ENCODE results near the gene DNAJC1. TPM values are rescaled to one million over a fixed set of nuclear protein-coding genes. Genes with fewer than 3 reads are reported as not detected.

The DNAJC1 gene
- polyA plus RNA-seq, 4 donors: 20.6 to 30.0 (median 26.4) TPM

DNA sequence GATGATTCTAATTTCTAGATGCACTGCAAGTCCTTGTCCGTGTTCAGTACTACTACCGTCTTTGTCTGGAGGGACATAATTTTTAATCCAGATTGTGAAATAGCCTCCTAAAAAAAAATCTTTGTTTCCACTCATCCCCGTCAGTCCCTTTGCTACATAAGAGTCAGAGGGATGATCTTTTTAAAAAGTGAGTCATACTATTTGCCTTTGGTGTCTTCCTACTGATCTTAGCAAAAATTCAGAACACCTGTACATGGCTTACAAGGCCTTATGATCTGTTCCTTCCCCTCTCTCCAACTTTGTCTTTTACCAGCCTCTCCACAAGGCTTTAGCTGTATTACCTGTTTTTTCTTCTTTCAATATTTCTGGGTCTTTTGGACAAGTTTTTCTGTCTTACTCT lies 296.0 kb downstream of the DNAJC1 start:
- Histone ChIP-seq H3K27ac (ENCODE audit: low read depth in 1 of 3, low read length in 2 of 3) (no peak overlapping the region), H3K36me3 (ENCODE audit: control insufficient read depth in 3 of 3, insufficient read depth in 2 of 3, low read depth in 1 of 3, low read length in 3 of 3) (peaks cover 0 to 20% (median 4%) of the 10 kb centered on the region in 3 donors), H3K4me1 (ENCODE audit: control insufficient read depth in 3 of 3, insufficient read depth in 2 of 3, low read depth in 1 of 3, low read length in 2 of 3) (no peaks in the 10 kb centered on the region), H3K4me3 (ENCODE audit: low read depth in 1 of 3, low read length in 3 of 3) (no peak overlapping the region), H3K27me3 (ENCODE audit: control insufficient read depth in 3 of 3, insufficient read depth in 3 of 3, low read length in 3 of 3) (no peaks in the 10 kb centered on the region), H3K9me3 (ENCODE audit: control insufficient read depth in 2 of 2, insufficient read depth in 1 of 2, low read depth in 1 of 2, low read length in 1 of 2) (no peaks in the 10 kb centered on the region)
- FAIRE-seq (no peak), DNase-seq (no peak)
- WGBS, 3 donors: 95 to 99% (median 97%) methylated on average over 3 of the region's 3 CpGs

Other genes with a start within 250 kb of the DNAJC1 start
- gene EBLN1, start 214.3 kb upstream of the DNAJC1 start, polyA plus RNA-seq: not detected

All from small intestine (tissue), 7 donors.